ENCODE data around the gene SMC1B.

DNA sequence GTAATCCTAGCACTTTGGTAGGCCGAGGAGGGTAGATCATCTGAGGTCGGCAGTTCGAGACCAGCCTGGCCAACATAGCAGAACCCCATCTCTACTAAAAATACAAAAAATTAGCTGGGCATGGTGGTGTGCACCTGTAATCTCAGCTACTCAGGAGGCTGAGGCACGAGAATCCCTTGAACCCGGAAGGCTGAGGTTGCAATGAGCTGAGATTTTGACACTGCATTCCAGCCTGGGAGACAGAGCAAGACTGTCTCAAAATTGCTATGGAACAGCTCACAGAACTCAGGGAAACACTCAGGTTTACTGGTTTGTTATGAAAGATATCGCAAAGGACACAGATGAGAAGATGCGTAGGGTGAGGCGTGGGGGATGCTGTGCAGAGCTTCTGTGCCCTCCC is 101.0 kb downstream of the SMC1B start:
- TF ChIP-seq, protein P1, sequence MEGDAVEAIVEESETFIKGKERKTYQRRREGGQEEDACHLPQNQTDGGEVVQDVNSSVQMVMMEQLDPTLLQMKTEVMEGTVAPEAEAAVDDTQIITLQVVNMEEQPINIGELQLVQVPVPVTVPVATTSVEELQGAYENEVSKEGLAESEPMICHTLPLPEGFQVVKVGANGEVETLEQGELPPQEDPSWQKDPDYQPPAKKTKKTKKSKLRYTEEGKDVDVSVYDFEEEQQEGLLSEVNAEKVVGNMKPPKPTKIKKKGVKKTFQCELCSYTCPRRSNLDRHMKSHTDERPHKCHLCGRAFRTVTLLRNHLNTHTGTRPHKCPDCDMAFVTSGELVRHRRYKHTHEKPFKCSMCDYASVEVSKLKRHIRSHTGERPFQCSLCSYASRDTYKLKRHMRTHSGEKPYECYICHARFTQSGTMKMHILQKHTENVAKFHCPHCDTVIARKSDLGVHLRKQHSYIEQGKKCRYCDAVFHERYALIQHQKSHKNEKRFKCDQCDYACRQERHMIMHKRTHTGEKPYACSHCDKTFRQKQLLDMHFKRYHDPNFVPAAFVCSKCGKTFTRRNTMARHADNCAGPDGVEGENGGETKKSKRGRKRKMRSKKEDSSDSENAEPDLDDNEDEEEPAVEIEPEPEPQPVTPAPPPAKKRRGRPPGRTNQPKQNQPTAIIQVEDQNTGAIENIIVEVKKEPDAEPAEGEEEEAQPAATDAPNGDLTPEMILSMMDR (IDR thresholded peaks at IDR 0.05; ENCODE audit: low read length), result no peak
- TF ChIP-seq EZH2 (IDR thresholded peaks at IDR 0.05; ENCODE audit: borderline replicate concordance, low read length), result no peak
